Omental fat pad (tissue), 4 donors: Measurements from ENCODE around the gene SCGN. TPM values are rescaled to one million over a fixed set of nuclear protein-coding genes. Genes with fewer than 3 reads are reported as not detected.

ENCODE experiments used
- ATAC-seq: fragments of 150-250 bp; one replicate; pipeline ENCODE4 v1.9.1; 2016; ENCODE audit warnings: mild to moderate bottlenecking, moderate library complexity; ENCODE audit not compliant: low FRiP score
- DNase-seq: peaks from one replicate; pipeline ENCODE4 v3.0.0-alpha.2; 2019; ENCODE audit warnings: low spot score
- total RNA-seq, 4 donors: library from RNA; depleted of rRNA; stranded (reverse); fragments of >200 nt; gene quantifications; one replicate each; pipeline ENCODE4 v1.1.0, GENCODE V29; 2016
- TF ChIP-seq, protein P1 (sequence below), 3 donors: fragments of 450-650 bp; IDR thresholded peaks; one replicate each; pipeline ENCODE4 v1.5.1; 2016 to 2017; ENCODE audit warnings: antibody characterized with exemption in 3 of 3, mild to moderate bottlenecking in 3 of 3, moderate library complexity in 2 of 3

The SCGN gene
- total RNA-seq, 4 donors from 2014 or later: 2.4 to 18.1 (median 6.4) TPM

DNA sequence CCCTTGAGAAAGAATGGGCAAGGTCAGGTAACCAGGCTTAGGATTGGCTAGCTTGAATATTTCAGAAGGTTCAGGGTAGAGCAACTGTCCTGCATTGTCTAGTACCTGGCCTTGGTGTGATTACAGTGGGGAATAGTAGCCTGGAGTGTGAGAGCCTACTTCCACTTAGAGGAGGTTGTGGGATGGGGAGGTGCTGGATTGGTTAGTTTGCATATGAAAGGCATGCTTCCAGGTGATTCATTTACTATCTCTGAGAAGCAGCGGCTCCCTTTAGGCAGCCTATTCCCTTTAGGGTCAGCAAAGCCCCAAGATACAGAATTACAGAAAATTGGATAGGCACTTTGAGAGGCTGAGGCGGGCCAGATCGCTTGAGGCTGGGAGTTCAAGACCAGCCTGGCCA, 25.0 kb upstream of the SCGN start:
- TF ChIP-seq, protein P1, sequence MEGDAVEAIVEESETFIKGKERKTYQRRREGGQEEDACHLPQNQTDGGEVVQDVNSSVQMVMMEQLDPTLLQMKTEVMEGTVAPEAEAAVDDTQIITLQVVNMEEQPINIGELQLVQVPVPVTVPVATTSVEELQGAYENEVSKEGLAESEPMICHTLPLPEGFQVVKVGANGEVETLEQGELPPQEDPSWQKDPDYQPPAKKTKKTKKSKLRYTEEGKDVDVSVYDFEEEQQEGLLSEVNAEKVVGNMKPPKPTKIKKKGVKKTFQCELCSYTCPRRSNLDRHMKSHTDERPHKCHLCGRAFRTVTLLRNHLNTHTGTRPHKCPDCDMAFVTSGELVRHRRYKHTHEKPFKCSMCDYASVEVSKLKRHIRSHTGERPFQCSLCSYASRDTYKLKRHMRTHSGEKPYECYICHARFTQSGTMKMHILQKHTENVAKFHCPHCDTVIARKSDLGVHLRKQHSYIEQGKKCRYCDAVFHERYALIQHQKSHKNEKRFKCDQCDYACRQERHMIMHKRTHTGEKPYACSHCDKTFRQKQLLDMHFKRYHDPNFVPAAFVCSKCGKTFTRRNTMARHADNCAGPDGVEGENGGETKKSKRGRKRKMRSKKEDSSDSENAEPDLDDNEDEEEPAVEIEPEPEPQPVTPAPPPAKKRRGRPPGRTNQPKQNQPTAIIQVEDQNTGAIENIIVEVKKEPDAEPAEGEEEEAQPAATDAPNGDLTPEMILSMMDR (IDR thresholded peaks at IDR 0.05): no peak
- ATAC-seq (no peak), DNase-seq (no peak)

DNA sequence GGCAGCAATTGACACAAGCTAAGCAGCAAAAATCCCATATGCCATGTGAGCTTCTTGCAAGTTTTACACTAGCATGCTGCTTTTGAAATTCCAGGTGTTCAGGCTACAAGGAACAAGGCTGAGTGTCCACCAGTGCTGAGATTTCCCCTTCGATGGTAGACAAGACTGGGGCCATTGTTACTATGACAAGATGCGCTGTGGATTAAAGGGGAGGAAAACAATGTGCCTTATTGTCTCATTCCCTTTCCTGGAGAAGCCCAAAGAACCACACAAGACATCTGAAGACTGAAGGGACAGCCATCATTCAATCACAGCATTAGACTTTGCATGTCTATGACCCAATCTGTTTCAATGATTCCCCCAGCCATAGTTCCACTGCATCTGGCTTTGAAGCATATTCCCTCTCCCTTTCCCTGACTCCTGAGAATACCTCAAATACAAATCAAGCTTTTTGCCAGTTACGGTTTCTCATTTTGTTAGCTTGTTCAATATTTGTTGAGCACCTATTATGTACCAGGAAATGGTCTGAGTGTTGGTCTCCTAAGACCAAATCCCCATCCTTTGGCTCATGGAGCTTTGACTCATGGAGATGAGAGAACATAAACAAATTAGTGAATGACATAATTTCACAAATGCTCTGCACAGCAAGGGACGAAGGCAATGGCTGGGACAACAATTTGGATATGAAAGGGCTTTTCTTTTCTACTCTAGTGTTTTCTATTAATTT, 23.4 kb upstream of the SCGN start:
- TF ChIP-seq, protein P1 (IDR thresholded peaks at IDR 0.05): no peak
- ATAC-seq (no peak), DNase-seq (no peak)

DNA sequence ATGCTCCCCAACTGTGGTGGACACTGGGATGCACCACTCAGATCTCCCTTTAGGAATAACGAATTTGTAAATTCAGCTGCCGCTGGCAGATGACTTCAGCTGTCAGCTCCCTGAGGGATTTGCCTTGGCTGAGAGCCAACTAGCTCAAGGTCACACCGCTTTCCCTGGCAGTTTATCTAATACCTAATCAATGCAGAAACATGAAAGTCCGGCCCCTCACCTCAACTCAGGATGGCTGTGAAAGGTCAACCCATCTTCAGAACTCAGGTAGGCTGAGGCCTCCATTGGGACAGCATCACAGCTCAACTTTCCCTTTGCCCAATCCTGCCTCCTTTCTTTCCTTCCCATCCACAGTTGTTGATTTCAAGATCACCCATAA, 22.8 kb upstream of the SCGN start:
- ATAC-seq (no peak), DNase-seq (no peak)

DNA sequence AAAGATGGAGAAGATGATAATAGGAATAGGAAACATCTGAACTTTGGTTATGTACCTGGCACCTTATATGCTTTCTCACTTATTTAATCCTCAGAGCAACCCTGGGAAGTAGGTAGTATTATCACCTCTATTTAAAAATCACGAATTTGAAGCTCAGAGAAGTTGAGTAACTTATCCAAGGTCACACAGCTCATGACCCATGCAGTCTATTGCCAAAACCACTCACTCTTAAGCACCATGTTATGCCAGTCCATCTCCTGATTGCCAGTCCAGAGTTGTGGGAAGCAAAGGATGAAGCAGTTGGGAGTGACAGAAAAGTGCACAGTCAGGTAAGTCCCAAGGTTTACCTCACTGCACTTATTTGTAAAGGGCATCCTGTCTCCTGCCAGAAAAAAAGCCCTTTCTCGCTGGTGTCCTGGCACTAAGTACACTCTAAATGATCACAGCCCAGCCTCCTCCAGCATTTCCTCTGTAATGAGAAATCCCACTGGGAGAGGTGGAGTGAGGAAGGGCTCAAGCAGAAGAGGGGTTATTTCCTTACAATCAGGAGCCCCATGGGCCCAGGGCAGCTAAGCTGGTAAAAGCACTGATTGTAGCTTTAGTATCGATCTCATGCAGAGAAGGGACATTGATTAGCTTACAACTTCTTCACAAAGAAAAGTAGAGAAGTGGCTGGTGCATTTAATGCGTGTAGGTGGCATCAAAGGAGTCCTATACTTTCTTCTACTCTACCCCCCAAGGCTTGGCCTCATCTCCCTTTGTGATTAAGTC, 21.3 kb upstream of the SCGN start:
- TF ChIP-seq, protein P1 (IDR thresholded peaks at IDR 0.05): no peak
- ATAC-seq: no peak
- no peak for DNase-seq

More for the DNA sequence above, 22.8 kb upstream of the SCGN start:
- TF ChIP-seq, protein P1 (IDR thresholded peaks at IDR 0.05): no peak

DNA sequence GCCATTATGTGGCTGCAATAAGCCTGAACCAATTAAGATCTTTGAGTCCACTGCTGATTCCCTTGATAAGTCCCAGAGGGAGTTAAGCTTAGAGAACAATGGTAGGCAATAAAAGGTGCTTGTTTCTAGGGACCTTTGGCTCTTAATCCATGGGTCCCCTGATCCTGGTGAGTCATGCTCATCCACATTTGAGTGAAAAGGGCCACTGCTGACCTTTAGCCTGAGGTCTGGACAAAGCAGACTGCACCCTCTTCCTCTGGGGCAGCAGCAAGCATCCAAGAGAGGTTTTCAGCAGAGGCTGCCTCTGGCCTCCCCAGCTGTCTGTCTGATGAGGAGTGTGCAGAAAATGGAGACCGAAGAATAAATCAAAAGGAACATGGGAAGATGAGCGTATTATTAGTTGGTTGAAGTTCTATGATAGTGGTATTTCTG, 16.1 kb upstream of the SCGN start:
- ATAC-seq (no peak), DNase-seq (no peak)
- TF ChIP-seq, protein P1 (IDR thresholded peaks at IDR 0.05): no peak

DNA sequence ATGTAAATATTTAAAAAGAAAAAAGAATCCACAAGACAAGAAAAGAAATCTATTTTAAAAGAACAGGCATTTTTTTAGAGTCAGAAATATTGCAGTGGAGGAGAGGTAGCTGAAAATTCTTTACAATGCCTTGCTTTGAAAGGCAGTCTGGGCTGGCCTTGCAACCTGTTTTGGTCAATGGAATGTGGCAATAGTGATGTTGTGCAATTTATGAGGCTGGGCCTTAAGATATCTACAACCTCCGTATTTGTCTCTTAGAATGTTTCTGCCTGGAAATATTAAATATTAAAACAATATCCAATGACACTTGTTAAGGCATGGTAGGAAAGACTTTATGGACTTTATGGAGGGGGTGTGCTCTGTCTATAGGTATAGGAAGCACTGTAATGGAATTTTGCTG, 14.8 kb upstream of the SCGN start:
- TF ChIP-seq, protein P1 (IDR thresholded peaks at IDR 0.05): no peak
- no peak for ATAC-seq
- DNase-seq: no peak
